Loucy (cell line): Measurements from ENCODE around the gene GIPC1.

ENCODE experiments used
- H2AFZ ChIP-seq: fragments of 200-600 bp; sonication (generic); 2 replicates; pipeline ENCODE4 v1.6.0; 2016; ENCODE audit warnings: antibody characterized with exemption, mild to moderate bottlenecking, low read length, moderate library complexity
- H3F3A ChIP-seq: fragments of 200-600 bp; 2 replicates; pipeline ENCODE4 v1.6.0; 2016; ENCODE audit warnings: antibody characterized with exemption, low read depth, mild to moderate bottlenecking
- H3K27me3 ChIP-seq: fragments of 200-600 bp; sonication (generic); 2 replicates; pipeline ENCODE4 v1.6.1; 2014; ENCODE audit warnings: low read length, mild to moderate bottlenecking; ENCODE audit not compliant: insufficient read depth, poor library complexity, severe bottlenecking
- H3K36me3 ChIP-seq: fragments of 200-600 bp; sonication (generic); 2 replicates; pipeline ENCODE4 v1.6.1; 2016; ENCODE audit warnings: low read length; ENCODE audit not compliant: insufficient read depth
- H3K4me1 ChIP-seq: fragments of 200-600 bp; sonication (generic); 2 replicates; pipeline ENCODE4 v1.5.1; 2014; ENCODE audit warnings: low read length, mild to moderate bottlenecking; ENCODE audit not compliant: insufficient read depth, poor library complexity, severe bottlenecking
- H3K4me2 ChIP-seq: fragments of 200-600 bp; sonication (generic); 2 replicates; pipeline ENCODE4 v1.6.0; 2014; ENCODE audit warnings: antibody characterized with exemption, low read length, low read depth, mild to moderate bottlenecking; ENCODE audit not compliant: poor library complexity, severe bottlenecking
- H3K4me3 ChIP-seq: fragments of 200-600 bp; sonication (generic); 2 replicates; pipeline ENCODE4 v1.5.1; 2014; ENCODE audit warnings: low read length, mild to moderate bottlenecking, mixed read lengths; ENCODE audit not compliant: poor library complexity, severe bottlenecking
- H3K79me2 ChIP-seq: fragments of 200-600 bp; sonication (generic); 2 replicates; pipeline ENCODE4 v1.6.1; 2014; ENCODE audit warnings: low read length; ENCODE audit not compliant: insufficient read depth
- H3K9ac ChIP-seq: fragments of 200-600 bp; sonication (generic); 2 replicates; pipeline ENCODE4 v1.6.0; 2014; ENCODE audit warnings: mild to moderate bottlenecking, low read depth, low read length, moderate library complexity; ENCODE audit not compliant: poor library complexity, severe bottlenecking
- H3K9me2 ChIP-seq: fragments of 200-600 bp; sonication (generic); replicated peaks from 2 replicates; pipeline ENCODE4 v1.6.1; 2016; ENCODE audit warnings: low read depth, low read length, mixed read lengths
- H3K9me3 ChIP-seq: fragments of 200-600 bp; sonication (generic); 2 replicates; pipeline ENCODE4 v1.6.1; 2014; ENCODE audit warnings: mild to moderate bottlenecking, antibody characterized with exemption, low read length, low read depth; ENCODE audit not compliant: insufficient read depth
- H4K20me1 ChIP-seq: fragments of 200-600 bp; sonication (generic); 2 replicates; pipeline ENCODE4 v1.6.0; 2014; ENCODE audit warnings: antibody characterized with exemption, low read length, mild to moderate bottlenecking; ENCODE audit not compliant: insufficient read depth, poor library complexity, severe bottlenecking
- CTCF ChIP-seq: fragments of 200-600 bp; sonication (generic); conservative IDR thresholded peaks from 2 replicates; pipeline ENCODE4 v1.5.1; 2014; ENCODE audit warnings: mild to moderate bottlenecking, antibody characterized with exemption, low read length
- EZH2phosphoT487 ChIP-seq: fragments of 200-600 bp; IDR thresholded peaks from 2 replicates; pipeline ENCODE4 v1.6.1; 2018; ENCODE audit warnings: antibody characterized with exemption, mild to moderate bottlenecking, moderate library complexity, borderline replicate concordance

GIPC1 gene

DNA sequence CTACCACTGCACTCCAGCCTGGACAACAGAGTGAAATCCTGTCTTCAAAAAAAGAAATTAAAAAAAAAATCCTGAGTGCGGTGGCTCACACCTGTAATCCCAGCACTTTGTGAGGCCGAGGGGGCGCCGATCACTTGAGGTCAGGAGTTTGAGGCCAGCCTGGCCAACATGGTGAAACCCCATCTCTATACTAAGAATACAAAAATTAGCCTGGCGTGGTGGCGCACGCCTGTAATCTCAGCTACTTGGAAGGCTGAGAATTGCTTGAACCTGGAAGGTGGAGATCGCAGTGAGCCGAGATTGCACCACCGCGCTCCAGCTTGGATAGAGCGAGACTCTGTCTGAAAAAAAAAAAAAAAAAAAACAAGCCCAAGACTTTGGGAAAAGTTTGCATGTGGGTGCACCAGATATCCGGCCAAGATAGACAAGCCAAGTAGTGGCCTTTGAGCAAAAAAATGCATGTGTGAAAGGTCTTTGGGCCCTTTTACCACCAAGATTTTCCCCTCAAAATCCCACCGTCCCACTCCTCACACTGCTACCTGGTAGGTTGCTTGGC, 16.6 kb upstream of the GIPC1 start:
- Histone ChIP-seq H3K79me2 (peaks cover 46% of the 10 kb centered on the region), H3K9ac (peak overlapping the region; percentile 2), H3K4me3 (no peak overlapping the region), H3K4me2 (no peak overlapping the region), H3K9me3 (no peaks in the 10 kb centered on the region), H3K27me3 (no peaks in the 10 kb centered on the region), H2AFZ (no peak overlapping the region), H3F3A (peaks cover 4% of the 10 kb centered on the region; the same call in 1 of the 2 replicates), H3K9me2 (no peaks in the 10 kb centered on the region), H3K4me1 (peaks cover 47% of the 10 kb centered on the region), H3K36me3 (peaks cover 32% of the 10 kb centered on the region; the same call in 1 of the 2 replicates), H4K20me1 (peaks cover 39% of the 10 kb centered on the region)
- TF ChIP-seq EZH2phosphoT487 (no peak), CTCF (no peak)

- Histone ChIP-seq H3K9ac (no peak overlapping the region), H4K20me1 (peaks cover 26% of the 10 kb centered on the region), H3K4me1 (peaks cover 50% of the 10 kb centered on the region), H2AFZ (no peak overlapping the region), H3K36me3 (peaks cover 29% of the 10 kb centered on the region; the same call in 1 of the 2 replicates), H3K4me2 (no peak overlapping the region), H3K9me2 (no peaks in the 10 kb centered on the region), H3K27me3 (no peaks in the 10 kb centered on the region), H3K4me3 (no peak overlapping the region), H3F3A (peaks cover 4% of the 10 kb centered on the region; the same call in 1 of the 2 replicates), H3K79me2 (peaks cover 33% of the 10 kb centered on the region), H3K9me3 (no peaks in the 10 kb centered on the region)
- TF ChIP-seq EZH2phosphoT487 (no peak), CTCF (no peak)
These were observed 15.3 kb upstream of the GIPC1 start for GRCh38 chr19:14511229-14511593.

GRCh38 chr19:14510311-14511228, 14.6 kb upstream of the GIPC1 start:
- Histone ChIP-seq H3K4me2 (no peak overlapping the region), H3K27me3 (no peaks in the 10 kb centered on the region), H3K4me1 (peaks cover 50% of the 10 kb centered on the region), H3K36me3 (peaks cover 22% of the 10 kb centered on the region; the same call in 1 of the 2 replicates), H4K20me1 (peaks cover 19% of the 10 kb centered on the region), H3K9me2 (no peaks in the 10 kb centered on the region), H2AFZ (no peak overlapping the region), H3K9ac (no peak overlapping the region), H3K9me3 (no peaks in the 10 kb centered on the region), H3F3A (peaks cover 4% of the 10 kb centered on the region; the same call in 1 of the 2 replicates), H3K79me2 (peaks cover 27% of the 10 kb centered on the region), H3K4me3 (no peak overlapping the region)
- no peak for TF ChIP-seq CTCF
- TF ChIP-seq EZH2phosphoT487: no peak
